ENCODE measurements around the gene CDK5. TPM values are rescaled to one million over a fixed set of nuclear protein-coding genes. Genes with fewer than 3 reads are reported as not detected.

CDK5 gene
- total and polyA plus RNA-seq, 9 of the 15 experiments (the other 6 are each of a cell fraction or from before 2014, with no cell fraction given): 3.2 to 38.0 (median 27.5) TPM

GRCh38 chr7:151010307-151011096 is 47.2 kb downstream of the CDK5 start (continued):
- no peak for TF ChIP-seq HNRNPL (IDR thresholded peaks at IDR 0.05; ENCODE audit: low read depth, low read length)
- no peak for TF ChIP-seq ELK3 (CRISPR knock-in tag; IDR thresholded peaks at IDR 0.05)
- no peak for TF ChIP-seq ZNF280A (IDR thresholded peaks at IDR 0.05; ENCODE audit: low read depth, partially characterized antibody)
- no peak for TF ChIP-seq ZNF511 (CRISPR knock-in tag; IDR thresholded peaks at IDR 0.05)
- no peak; the same call in 1 of the 2 replicates for TF ChIP-seq JUND (IDR thresholded peaks at IDR 0.05; ENCODE audit: borderline replicate concordance, low read depth, low read length)
- TF ChIP-seq JUND (tag; IDR thresholded peaks at IDR 0.05; ENCODE audit: borderline replicate concordance, low read depth, low read length): no peak
- peak; percentile 21; the same call in 1 of the 2 replicates for TF ChIP-seq CUX1 (CRISPR knock-in tag; IDR thresholded peaks at IDR 0.05)
- 0 out of 2 replicates have a peak, but pooled peaks have one; percentile 66 for TF ChIP-seq PHF21A (IDR thresholded peaks at IDR 0.05; ENCODE audit: borderline replicate concordance, low read depth)
- TF ChIP-seq NFIX (CRISPR knock-in tag; IDR thresholded peaks at IDR 0.05; ENCODE audit: low read depth): 0 out of 2 replicates have a peak, but pooled peaks have one; percentile 17
- TF ChIP-seq SP2 (IDR thresholded peaks at IDR 0.05; ENCODE audit: extremely low read depth, low read depth, low read length, poor library complexity, severe bottlenecking): no peak
- peak; percentile 63; the same call in 1 of the 2 replicates for TF ChIP-seq HSF4 (CRISPR knock-in tag; IDR thresholded peaks at IDR 0.05; ENCODE audit: borderline replicate concordance)
- TF ChIP-seq ZNF551 (CRISPR knock-in tag; IDR thresholded peaks at IDR 0.05): no peak
- no peak for TF ChIP-seq ZBTB2 (IDR thresholded peaks at IDR 0.05)
- TF ChIP-seq NFIC (IDR thresholded peaks at IDR 0.05): peak; percentile 29

Measured in K562 (cell line).